Measurements from ENCODE around the gene GAD1. TPM values are rescaled to one million over a fixed set of nuclear protein-coding genes. Genes with fewer than 3 reads are reported as not detected.

GAD1 gene
- total RNA-seq, 1 donor from 2014 or later: not detected

DNA sequence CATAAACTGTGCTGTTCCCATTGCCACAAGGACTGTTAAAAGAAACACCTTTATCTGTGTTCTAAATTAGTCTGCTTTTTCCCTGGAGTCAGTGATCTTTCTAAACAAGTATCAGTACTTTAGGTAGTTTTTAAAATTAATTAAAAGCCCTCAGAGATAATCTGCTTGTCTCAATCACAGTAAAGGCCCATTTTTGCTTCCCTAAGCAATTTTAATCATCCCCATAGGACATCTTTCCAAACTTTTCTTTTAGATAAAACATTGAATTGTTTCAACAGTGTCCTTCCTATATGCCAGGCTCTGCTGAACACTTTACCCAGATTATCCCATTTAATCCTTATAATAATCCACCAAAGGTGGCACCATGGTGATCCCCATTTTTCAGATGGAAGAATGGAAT lies 42.6 kb upstream of the GAD1 start:
- TF ChIP-seq, protein P1, sequence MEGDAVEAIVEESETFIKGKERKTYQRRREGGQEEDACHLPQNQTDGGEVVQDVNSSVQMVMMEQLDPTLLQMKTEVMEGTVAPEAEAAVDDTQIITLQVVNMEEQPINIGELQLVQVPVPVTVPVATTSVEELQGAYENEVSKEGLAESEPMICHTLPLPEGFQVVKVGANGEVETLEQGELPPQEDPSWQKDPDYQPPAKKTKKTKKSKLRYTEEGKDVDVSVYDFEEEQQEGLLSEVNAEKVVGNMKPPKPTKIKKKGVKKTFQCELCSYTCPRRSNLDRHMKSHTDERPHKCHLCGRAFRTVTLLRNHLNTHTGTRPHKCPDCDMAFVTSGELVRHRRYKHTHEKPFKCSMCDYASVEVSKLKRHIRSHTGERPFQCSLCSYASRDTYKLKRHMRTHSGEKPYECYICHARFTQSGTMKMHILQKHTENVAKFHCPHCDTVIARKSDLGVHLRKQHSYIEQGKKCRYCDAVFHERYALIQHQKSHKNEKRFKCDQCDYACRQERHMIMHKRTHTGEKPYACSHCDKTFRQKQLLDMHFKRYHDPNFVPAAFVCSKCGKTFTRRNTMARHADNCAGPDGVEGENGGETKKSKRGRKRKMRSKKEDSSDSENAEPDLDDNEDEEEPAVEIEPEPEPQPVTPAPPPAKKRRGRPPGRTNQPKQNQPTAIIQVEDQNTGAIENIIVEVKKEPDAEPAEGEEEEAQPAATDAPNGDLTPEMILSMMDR (IDR thresholded peaks at IDR 0.05; ENCODE audit: borderline replicate concordance): no peak
- Histone ChIP-seq H3K36me3 (no peaks in the 10 kb centered on the region), H3K27me3 (ENCODE audit: low read depth) (peaks cover 14% of the 10 kb centered on the region), H3K4me1 (peaks cover 21% of the 10 kb centered on the region), H3K27ac (replicated peaks) (no peak overlapping the region), H3K4me3 (no peak overlapping the region), H3K9me3 (replicated peaks) (no peaks in the 10 kb centered on the region)
- no peak for DNase-seq
- intact Hi-C loops (cut with micrococcal nuclease): no loop called here

DNA sequence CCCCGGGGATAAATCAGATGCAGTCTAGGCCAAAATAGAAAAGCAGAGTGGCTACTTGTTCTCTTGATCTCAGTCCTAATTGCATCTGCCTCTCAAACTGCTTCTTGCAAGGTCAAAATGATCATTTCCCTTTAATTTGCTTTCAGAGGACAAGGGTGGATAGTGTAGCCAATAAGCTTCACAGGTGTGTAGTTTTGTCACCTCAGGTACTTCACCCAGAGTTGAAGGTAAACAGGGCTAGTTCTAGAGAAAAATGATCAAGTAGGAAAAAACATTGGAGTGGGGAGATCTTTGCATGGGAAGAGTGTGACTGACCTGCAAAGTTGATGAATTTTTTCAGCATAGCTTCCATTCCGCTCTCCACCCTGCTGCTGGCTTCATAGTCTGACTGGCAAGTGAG lies 37.8 kb upstream of the GAD1 start:
- DNase-seq: no peak
- peaks cover 8% of the 10 kb centered on the region for H3K27me3 ChIP-seq (ENCODE audit: low read depth)
- H3K9me3 ChIP-seq (replicated peaks): no peaks in the 10 kb centered on the region
- intact Hi-C loops (cut with micrococcal nuclease): no loop called here
- no peaks in the 10 kb centered on the region for H3K4me1 ChIP-seq
- no peak overlapping the region for H3K4me3 ChIP-seq
- H3K27ac ChIP-seq (replicated peaks): no peak overlapping the region
- TF ChIP-seq, protein P1 (IDR thresholded peaks at IDR 0.05; ENCODE audit: borderline replicate concordance): no peak
- H3K36me3 ChIP-seq: no peaks in the 10 kb centered on the region

DNA sequence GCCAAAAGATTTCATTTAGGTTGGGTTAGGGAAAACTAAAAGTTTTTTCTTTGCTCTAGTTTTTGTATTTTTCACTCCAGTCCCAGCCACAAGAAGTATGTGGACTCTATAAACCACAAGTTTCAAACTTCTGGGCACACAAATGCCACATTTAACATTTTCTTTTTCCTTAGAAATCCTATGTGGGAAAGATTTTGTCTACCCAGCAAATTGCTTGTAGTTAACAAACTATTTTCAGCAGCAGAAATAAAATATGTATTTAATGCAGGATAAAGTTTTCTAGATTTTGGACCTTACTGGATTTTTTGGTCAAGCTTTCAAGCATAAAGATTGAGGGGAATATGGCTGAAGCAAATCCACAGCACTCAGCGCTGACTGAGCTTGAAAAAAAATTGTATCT lies 37.4 kb upstream of the GAD1 start:
- no peaks in the 10 kb centered on the region for H3K4me1 ChIP-seq
- peaks cover 8% of the 10 kb centered on the region for H3K27me3 ChIP-seq (ENCODE audit: low read depth)
- H3K36me3 ChIP-seq: no peaks in the 10 kb centered on the region
- intact Hi-C loops (cut with micrococcal nuclease): no loop called here
- no peaks in the 10 kb centered on the region for H3K9me3 ChIP-seq (replicated peaks)
- no peak for DNase-seq
- TF ChIP-seq, protein P1 (IDR thresholded peaks at IDR 0.05; ENCODE audit: borderline replicate concordance): no peak
- no peak overlapping the region for H3K4me3 ChIP-seq
- H3K27ac ChIP-seq (replicated peaks): no peak overlapping the region

DNA sequence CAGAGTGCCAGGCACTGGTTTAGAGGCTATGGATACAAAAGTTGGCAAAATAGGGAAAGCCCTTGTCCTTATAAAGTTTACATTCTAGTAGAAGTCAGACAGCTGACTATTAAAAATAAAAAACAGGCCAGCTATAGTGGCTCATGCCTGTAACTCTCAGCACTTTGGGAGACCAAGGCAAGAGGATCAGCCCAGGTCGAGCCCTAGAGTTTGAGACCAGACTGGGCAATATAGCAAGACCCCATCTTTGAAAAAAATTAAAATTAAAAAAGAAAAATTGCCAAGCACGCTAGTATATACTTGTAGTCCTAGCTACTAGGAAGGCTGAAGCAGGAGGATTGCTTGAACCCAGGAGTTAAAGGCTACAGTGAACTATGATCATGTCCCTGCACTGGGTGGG lies 34.0 kb upstream of the GAD1 start:
- Histone ChIP-seq H3K27me3 (ENCODE audit: low read depth) (peaks cover 10% of the 10 kb centered on the region), H3K4me3 (no peak overlapping the region), H3K9me3 (replicated peaks) (no peaks in the 10 kb centered on the region), H3K27ac (replicated peaks) (no peak overlapping the region), H3K4me1 (no peaks in the 10 kb centered on the region), H3K36me3 (no peaks in the 10 kb centered on the region)
- no peak for DNase-seq
- TF ChIP-seq, protein P1 (IDR thresholded peaks at IDR 0.05; ENCODE audit: borderline replicate concordance): no peak
- intact Hi-C loops (cut with micrococcal nuclease): no loop called here

DNA sequence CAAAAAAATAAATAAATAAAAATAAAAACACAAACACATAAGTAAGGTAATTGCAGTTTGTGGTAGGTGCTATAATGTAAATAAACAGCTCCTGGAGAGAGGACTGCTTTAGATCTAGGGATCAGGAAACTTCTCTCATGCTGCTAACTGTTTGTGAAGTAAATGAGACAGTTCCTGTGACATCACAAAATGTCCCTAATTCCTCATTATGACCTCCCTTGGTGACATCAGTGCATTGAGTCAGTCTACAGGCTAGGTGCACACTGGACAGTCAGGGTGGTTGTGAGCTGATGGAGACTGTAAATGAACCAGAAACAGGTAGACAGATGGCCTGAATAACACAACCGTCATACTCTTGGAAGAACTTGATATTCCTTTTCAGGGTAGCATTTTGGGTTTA lies 33.1 kb upstream of the GAD1 start:
- DNase-seq: no peak
- H3K36me3 ChIP-seq: no peaks in the 10 kb centered on the region
- no peaks in the 10 kb centered on the region for H3K4me1 ChIP-seq
- TF ChIP-seq, protein P1 (IDR thresholded peaks at IDR 0.05; ENCODE audit: borderline replicate concordance): no peak
- H3K27me3 ChIP-seq (ENCODE audit: low read depth): peaks cover 9% of the 10 kb centered on the region
- no peaks in the 10 kb centered on the region for H3K9me3 ChIP-seq (replicated peaks)
- no peak overlapping the region for H3K4me3 ChIP-seq
- H3K27ac ChIP-seq (replicated peaks): no peak overlapping the region
- intact Hi-C loops (cut with micrococcal nuclease): no loop called here

DNA sequence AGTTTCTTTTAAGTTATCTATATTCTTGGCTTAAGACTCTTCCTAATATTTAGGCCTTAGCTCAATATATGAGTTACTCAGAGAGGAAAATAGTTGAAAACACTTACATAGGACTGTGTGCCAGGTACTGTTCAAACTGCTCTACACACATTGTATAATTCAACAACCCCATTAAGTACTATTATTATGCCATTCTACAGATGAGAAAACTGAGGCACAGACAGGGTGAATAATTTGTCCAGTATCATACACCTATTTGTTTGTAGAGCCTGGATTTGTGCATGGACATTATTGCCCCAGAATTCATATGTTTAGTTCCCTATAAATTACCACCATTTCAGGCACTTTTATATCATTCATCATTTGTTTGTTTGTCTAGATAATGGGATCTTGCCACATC lies 17.7 kb upstream of the GAD1 start:
- no peak for DNase-seq
- H3K27me3 ChIP-seq (ENCODE audit: low read depth): peaks cover 61% of the 10 kb centered on the region
- no peaks in the 10 kb centered on the region for H3K36me3 ChIP-seq
- H3K4me3 ChIP-seq: no peak overlapping the region
- H3K27ac ChIP-seq (replicated peaks): no peak overlapping the region
- TF ChIP-seq, protein P1 (IDR thresholded peaks at IDR 0.05; ENCODE audit: borderline replicate concordance): no peak
- intact Hi-C loops (cut with micrococcal nuclease): no loop called here
- no peaks in the 10 kb centered on the region for H3K4me1 ChIP-seq
- no peaks in the 10 kb centered on the region for H3K9me3 ChIP-seq (replicated peaks)

Measured in left ventricle myocardium inferior (tissue), 1 donor.